22Rv1 (cell line): ENCODE data around the gene KIF25.

Source experiments
- ZFX ChIP-seq: fragments of 450-650 bp; IDR thresholded peaks from 2 replicates; pipeline ENCODE4 v1.6.1; 2017; ENCODE audit warnings: antibody characterized with exemption, borderline replicate concordance
- TF ChIP-seq, protein P1 (sequence below): fragments of 450-650 bp; IDR thresholded peaks from 2 replicates; pipeline ENCODE4 v1.5.1; 2017; ENCODE audit warnings: mild to moderate bottlenecking

DNA sequence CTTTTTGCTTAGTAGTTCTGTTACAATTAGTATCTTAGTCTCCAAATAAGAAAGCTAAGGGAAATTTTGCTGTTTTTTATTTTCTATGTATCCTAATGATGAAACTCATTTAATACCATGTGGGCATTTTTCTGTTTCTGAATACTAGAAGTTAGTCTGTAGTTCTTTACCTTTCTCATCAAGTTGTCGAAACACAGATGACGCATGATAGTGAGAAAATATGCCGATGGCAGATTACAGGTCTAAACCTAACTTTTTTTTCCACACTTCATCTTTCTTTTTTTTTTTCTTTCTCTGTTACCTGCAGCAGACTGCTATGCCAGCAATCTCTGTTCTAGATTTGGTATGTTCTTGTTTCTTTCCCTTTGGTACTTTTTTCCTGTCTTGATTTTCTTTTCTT is 43.3 kb upstream of the KIF25 start:
- TF ChIP-seq, protein P1, sequence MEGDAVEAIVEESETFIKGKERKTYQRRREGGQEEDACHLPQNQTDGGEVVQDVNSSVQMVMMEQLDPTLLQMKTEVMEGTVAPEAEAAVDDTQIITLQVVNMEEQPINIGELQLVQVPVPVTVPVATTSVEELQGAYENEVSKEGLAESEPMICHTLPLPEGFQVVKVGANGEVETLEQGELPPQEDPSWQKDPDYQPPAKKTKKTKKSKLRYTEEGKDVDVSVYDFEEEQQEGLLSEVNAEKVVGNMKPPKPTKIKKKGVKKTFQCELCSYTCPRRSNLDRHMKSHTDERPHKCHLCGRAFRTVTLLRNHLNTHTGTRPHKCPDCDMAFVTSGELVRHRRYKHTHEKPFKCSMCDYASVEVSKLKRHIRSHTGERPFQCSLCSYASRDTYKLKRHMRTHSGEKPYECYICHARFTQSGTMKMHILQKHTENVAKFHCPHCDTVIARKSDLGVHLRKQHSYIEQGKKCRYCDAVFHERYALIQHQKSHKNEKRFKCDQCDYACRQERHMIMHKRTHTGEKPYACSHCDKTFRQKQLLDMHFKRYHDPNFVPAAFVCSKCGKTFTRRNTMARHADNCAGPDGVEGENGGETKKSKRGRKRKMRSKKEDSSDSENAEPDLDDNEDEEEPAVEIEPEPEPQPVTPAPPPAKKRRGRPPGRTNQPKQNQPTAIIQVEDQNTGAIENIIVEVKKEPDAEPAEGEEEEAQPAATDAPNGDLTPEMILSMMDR = no peak
- no peak for TF ChIP-seq ZFX
